OCI-LY1 (cell line): ENCODE measurements around the gene WDFY4.

ENCODE experiments used
- H2AFZ ChIP-seq: fragments of 200-600 bp; sonication (generic), shearing (Covaris generic); 2 replicates; pipeline ENCODE4 v1.6.0; 2014; ENCODE audit warnings: antibody characterized with exemption, mild to moderate bottlenecking, low read length
- H3F3A ChIP-seq: fragments of 200-600 bp; sonication (generic), shearing (Covaris generic); 2 replicates; pipeline ENCODE4 v1.6.0; 2014; ENCODE audit warnings: mild to moderate bottlenecking, antibody characterized with exemption, low read length, moderate library complexity; ENCODE audit not compliant: insufficient read depth
- H3K27ac ChIP-seq: fragments of 200-600 bp; sonication (generic); 2 replicates; pipeline ENCODE4 v1.5.1; 2014; ENCODE audit warnings: low read length, mixed run types, mild to moderate bottlenecking, low read depth; ENCODE audit not compliant: poor library complexity, severe bottlenecking
- H3K27me3 ChIP-seq: fragments of 200-600 bp; sonication (generic); 2 replicates; pipeline ENCODE4 v1.6.0; 2014; ENCODE audit warnings: antibody characterized with exemption, mild to moderate bottlenecking, low read length, moderate library complexity; ENCODE audit not compliant: insufficient read depth
- H3K36me3 ChIP-seq: fragments of 200-600 bp; sonication (generic); 2 replicates; pipeline ENCODE4 v1.6.1; 2014; ENCODE audit warnings: mild to moderate bottlenecking, antibody characterized with exemption, low read length, moderate library complexity, mixed read lengths; ENCODE audit not compliant: insufficient read depth
- H3K4me1 ChIP-seq: fragments of 200-600 bp; sonication (generic); 2 replicates; pipeline ENCODE4 v1.5.1; 2014; ENCODE audit warnings: mild to moderate bottlenecking, low read length, moderate library complexity; ENCODE audit not compliant: insufficient read depth, severe bottlenecking
- H3K4me2 ChIP-seq: fragments of 200-600 bp; sonication (generic), shearing (Covaris generic); 2 replicates; pipeline ENCODE4 v1.6.1; 2014; ENCODE audit warnings: low read length
- H3K4me3 ChIP-seq: fragments of 200-600 bp; sonication (generic); 2 replicates; pipeline ENCODE4 v1.5.1; 2014; ENCODE audit warnings: low read length, low read depth, mild to moderate bottlenecking, mixed read lengths; ENCODE audit not compliant: poor library complexity, severe bottlenecking
- H3K79me2 ChIP-seq: fragments of 200-600 bp; shearing (Covaris generic); 2 replicates; pipeline ENCODE4 v1.6.1; 2016; ENCODE audit warnings: mixed run types, low read length, mixed read lengths; ENCODE audit not compliant: insufficient read depth
- H3K9ac ChIP-seq: fragments of 200-600 bp; sonication (generic), shearing (Covaris generic); 2 replicates; pipeline ENCODE4 v1.6.1; 2014; ENCODE audit warnings: mild to moderate bottlenecking, low read length, mixed read lengths
- H3K9me2 ChIP-seq: fragments of 200-600 bp; sonication (generic), shearing (Covaris generic); 2 replicates; pipeline ENCODE4 v1.6.1; 2014; ENCODE audit warnings: low read depth, mild to moderate bottlenecking, low read length, mixed read lengths
- H3K9me3 ChIP-seq: fragments of 200-600 bp; shearing (Covaris generic); 2 replicates; pipeline ENCODE4 v1.6.1; 2014; ENCODE audit warnings: low read length, mixed read lengths
- H4K20me1 ChIP-seq: fragments of 200-600 bp; sonication (generic), shearing (Covaris generic); 2 replicates; pipeline ENCODE4 v1.6.0; 2016; ENCODE audit warnings: mild to moderate bottlenecking, low read length; ENCODE audit not compliant: insufficient read depth
- CTCF ChIP-seq: fragments of 200-600 bp; sonication (generic), shearing (Covaris generic); IDR thresholded peaks from 2 replicates; pipeline ENCODE4 v1.5.1; 2017; ENCODE audit warnings: mild to moderate bottlenecking, antibody characterized with exemption, low read length, moderate library complexity, mixed read lengths
- EZH2 ChIP-seq: fragments of 200-600 bp; sonication (generic), shearing (Covaris generic); IDR thresholded peaks from 2 replicates; pipeline ENCODE4 v1.8.0; 2017; ENCODE audit warnings: borderline replicate concordance, mixed run types, mild to moderate bottlenecking, antibody characterized with exemption, low read length, moderate library complexity, mixed read lengths

Gene WDFY4

GRCh38 chr10:48926764-48927540 lies 242.3 kb downstream of the WDFY4 start:
- Histone ChIP-seq H3K9me3 (no peaks in the 10 kb centered on the region), H3F3A (no peaks in the 10 kb centered on the region), H3K27me3 (no peaks in the 10 kb centered on the region), H3K4me3 (no peak overlapping the region), H3K27ac (no peak overlapping the region), H3K4me1 (no peaks in the 10 kb centered on the region), H2AFZ (no peak overlapping the region), H4K20me1 (no peaks in the 10 kb centered on the region), H3K79me2 (no peaks in the 10 kb centered on the region), H3K9ac (no peak overlapping the region), H3K9me2 (no peaks in the 10 kb centered on the region), H3K4me2 (no peak overlapping the region), H3K36me3 (peaks cover 4% of the 10 kb centered on the region; the same call in 1 of the 2 replicates)
- no peak for TF ChIP-seq EZH2
- TF ChIP-seq CTCF = no peak

DNA sequence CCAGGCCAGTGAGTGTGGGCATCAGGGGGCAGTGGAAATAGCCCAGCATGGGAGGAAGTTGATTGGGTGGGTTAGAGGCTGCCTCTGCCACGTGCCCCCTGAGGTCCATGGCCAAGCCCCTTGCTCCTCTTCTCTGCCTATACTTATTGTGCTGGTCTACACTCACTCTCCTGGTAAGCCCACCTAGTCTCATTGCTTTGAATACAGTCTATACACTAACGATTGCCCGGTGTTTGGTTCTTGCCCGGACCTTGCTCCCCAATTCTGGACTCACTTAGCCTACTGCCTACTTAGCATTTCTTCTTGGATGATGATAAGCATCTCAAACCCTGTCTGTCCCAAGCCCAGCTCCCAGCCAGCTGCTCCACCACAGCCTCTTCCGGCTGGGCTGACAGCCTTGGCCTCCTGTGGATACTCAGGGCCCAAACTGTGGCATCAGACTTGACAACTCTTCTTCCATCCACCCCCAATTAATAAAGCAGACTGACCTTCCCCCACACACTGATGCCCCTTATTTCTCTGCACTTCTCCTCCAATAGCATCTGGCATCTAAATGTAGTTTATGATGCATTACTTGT lies 244.8 kb downstream of the WDFY4 start:
- no peaks in the 10 kb centered on the region for H3K9me3 ChIP-seq
- H3K36me3 ChIP-seq = peaks cover 4% of the 10 kb centered on the region; the same call in 1 of the 2 replicates
- no peaks in the 10 kb centered on the region for H4K20me1 ChIP-seq
- no peak overlapping the region for H2AFZ ChIP-seq
- no peak overlapping the region for H3K27ac ChIP-seq
- H3K9ac ChIP-seq = no peak overlapping the region
- no peaks in the 10 kb centered on the region for H3K27me3 ChIP-seq
- no peaks in the 10 kb centered on the region for H3K79me2 ChIP-seq
- H3K4me2 ChIP-seq = no peak overlapping the region
- no peak overlapping the region for H3K4me3 ChIP-seq
- no peak for TF ChIP-seq EZH2
- TF ChIP-seq CTCF = no peak
- H3F3A ChIP-seq = no peaks in the 10 kb centered on the region
- H3K4me1 ChIP-seq = no peaks in the 10 kb centered on the region
- no peaks in the 10 kb centered on the region for H3K9me2 ChIP-seq

DNA sequence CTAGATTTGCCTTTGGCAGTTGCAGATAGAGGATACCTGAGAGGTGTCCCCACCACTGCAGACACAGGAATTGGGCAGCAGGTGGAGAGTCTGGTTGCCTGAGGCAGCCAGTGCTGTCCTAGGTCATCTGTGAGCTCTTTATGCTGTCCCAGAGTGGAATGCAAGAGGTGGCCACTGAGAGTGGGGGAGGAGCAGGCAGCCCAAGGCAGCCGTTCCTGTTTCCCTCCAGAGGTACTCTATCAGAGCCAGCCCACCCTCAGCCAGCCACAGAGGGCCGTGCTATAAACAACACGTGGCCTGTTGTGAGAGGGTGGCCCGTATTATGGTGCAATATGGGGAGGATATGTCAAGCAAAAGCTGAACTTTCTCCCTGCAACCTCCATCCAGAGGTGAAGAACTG lies 246.5 kb downstream of the WDFY4 start:
- Histone ChIP-seq H2AFZ (no peak overlapping the region), H3K9me3 (no peaks in the 10 kb centered on the region), H3K79me2 (no peaks in the 10 kb centered on the region), H3K4me3 (no peak overlapping the region), H3K4me1 (no peaks in the 10 kb centered on the region), H3K36me3 (peaks cover 4% of the 10 kb centered on the region; the same call in 1 of the 2 replicates), H3K4me2 (no peak overlapping the region), H3K9ac (no peak overlapping the region), H3K9me2 (no peaks in the 10 kb centered on the region), H3K27ac (no peak overlapping the region), H3K27me3 (no peaks in the 10 kb centered on the region), H3F3A (no peaks in the 10 kb centered on the region), H4K20me1 (no peaks in the 10 kb centered on the region)
- TF ChIP-seq EZH2 (no peak), CTCF (no peak)
